KMS-11 (cell line): Measurements from ENCODE around the gene KRT36.

ENCODE experiments used
- H2AFZ ChIP-seq: fragments of 200-600 bp; sonication (generic); 2 replicates; pipeline ENCODE4 v1.6.1; 2016; ENCODE audit warnings: antibody characterized with exemption, mixed run types, low read depth
- H3K27ac ChIP-seq: fragments of 200-600 bp; sonication (generic); 2 replicates; pipeline ENCODE4 v1.6.1; 2016; ENCODE audit warnings: mild to moderate bottlenecking, mixed run types
- H3K27me3 ChIP-seq: fragments of 200-600 bp; sonication (generic); 2 replicates; pipeline ENCODE4 v1.6.1; 2017; ENCODE audit warnings: mild to moderate bottlenecking, low read depth, mixed run types, moderate library complexity; ENCODE audit not compliant: insufficient read depth
- H3K36me3 ChIP-seq: fragments of 200-600 bp; sonication (generic); 2 replicates; pipeline ENCODE4 v1.6.1; 2017; ENCODE audit warnings: mild to moderate bottlenecking, mixed run types; ENCODE audit not compliant: insufficient read depth
- H3K4me1 ChIP-seq: fragments of 200-600 bp; sonication (generic); 2 replicates; pipeline ENCODE4 v1.6.1; 2016; ENCODE audit warnings: mild to moderate bottlenecking, low read depth, mixed run types; ENCODE audit not compliant: poor library complexity, severe bottlenecking
- H3K4me2 ChIP-seq: fragments of 200-600 bp; sonication (generic); 2 replicates; pipeline ENCODE4 v1.7.0; 2016; ENCODE audit warnings: mild to moderate bottlenecking, mixed run types
- H3K4me3 ChIP-seq: fragments of 200-600 bp; sonication (generic); IDR thresholded peaks from 2 replicates; pipeline ENCODE4 v1.6.1; 2017; ENCODE audit warnings: low read depth, low read length, mixed read lengths; ENCODE audit not compliant: insufficient read depth
- H3K79me2 ChIP-seq: fragments of 200-600 bp; sonication (generic); 2 replicates; pipeline ENCODE4 v1.6.1; 2016; ENCODE audit warnings: low read depth, mixed run types; ENCODE audit not compliant: insufficient read depth
- H3K9ac ChIP-seq: fragments of 200-600 bp; sonication (generic); 2 replicates; pipeline ENCODE4 v1.6.1; 2016; ENCODE audit warnings: mild to moderate bottlenecking, mixed run types
- H4K20me1 ChIP-seq: fragments of 200-600 bp; sonication (generic); 2 replicates; pipeline ENCODE4 v1.6.1; 2016; ENCODE audit warnings: mild to moderate bottlenecking, mixed run types; ENCODE audit not compliant: insufficient read depth
- TF ChIP-seq, protein P1 (sequence below): fragments of 200-600 bp; sonication (generic); conservative IDR thresholded peaks from 2 replicates; pipeline ENCODE4 v1.6.1; 2017; ENCODE audit warnings: low read depth, mild to moderate bottlenecking, antibody characterized with exemption, low read length, moderate library complexity, mixed read lengths

KRT36 gene

DNA sequence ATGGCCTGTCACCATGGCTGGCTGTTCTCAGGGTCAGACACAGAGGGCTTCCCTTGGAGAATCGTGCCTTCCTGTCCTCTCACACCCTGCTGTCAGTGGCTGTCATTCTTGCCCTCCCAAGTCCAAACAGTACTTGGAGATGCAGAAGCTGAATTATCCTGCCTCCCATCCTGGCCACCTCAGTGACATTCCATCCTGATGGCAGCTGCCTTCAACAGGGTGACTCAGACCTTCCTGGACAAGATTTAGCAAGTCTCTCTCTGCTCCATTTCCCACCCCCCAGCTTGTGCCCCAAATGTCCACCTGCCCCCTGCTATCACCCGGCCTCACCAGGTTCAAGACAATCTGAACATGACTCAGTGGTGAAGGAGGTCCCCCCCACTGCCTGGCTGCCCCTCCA is 4.8 kb upstream of the KRT36 start:
- no peak overlapping the region for H2AFZ ChIP-seq
- no peak overlapping the region for H3K9ac ChIP-seq
- no peak overlapping the region for H3K27ac ChIP-seq
- TF ChIP-seq, protein P1, sequence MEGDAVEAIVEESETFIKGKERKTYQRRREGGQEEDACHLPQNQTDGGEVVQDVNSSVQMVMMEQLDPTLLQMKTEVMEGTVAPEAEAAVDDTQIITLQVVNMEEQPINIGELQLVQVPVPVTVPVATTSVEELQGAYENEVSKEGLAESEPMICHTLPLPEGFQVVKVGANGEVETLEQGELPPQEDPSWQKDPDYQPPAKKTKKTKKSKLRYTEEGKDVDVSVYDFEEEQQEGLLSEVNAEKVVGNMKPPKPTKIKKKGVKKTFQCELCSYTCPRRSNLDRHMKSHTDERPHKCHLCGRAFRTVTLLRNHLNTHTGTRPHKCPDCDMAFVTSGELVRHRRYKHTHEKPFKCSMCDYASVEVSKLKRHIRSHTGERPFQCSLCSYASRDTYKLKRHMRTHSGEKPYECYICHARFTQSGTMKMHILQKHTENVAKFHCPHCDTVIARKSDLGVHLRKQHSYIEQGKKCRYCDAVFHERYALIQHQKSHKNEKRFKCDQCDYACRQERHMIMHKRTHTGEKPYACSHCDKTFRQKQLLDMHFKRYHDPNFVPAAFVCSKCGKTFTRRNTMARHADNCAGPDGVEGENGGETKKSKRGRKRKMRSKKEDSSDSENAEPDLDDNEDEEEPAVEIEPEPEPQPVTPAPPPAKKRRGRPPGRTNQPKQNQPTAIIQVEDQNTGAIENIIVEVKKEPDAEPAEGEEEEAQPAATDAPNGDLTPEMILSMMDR = no peak
- no peaks in the 10 kb centered on the region for H3K4me1 ChIP-seq
- H4K20me1 ChIP-seq = no peaks in the 10 kb centered on the region
- no peaks in the 10 kb centered on the region for H3K79me2 ChIP-seq
- H3K4me3 ChIP-seq = no peak overlapping the region
- H3K27me3 ChIP-seq = peaks cover 3% of the 10 kb centered on the region; the same call in 1 of the 2 replicates
- H3K4me2 ChIP-seq = no peak overlapping the region
- H3K36me3 ChIP-seq = no peaks in the 10 kb centered on the region

DNA sequence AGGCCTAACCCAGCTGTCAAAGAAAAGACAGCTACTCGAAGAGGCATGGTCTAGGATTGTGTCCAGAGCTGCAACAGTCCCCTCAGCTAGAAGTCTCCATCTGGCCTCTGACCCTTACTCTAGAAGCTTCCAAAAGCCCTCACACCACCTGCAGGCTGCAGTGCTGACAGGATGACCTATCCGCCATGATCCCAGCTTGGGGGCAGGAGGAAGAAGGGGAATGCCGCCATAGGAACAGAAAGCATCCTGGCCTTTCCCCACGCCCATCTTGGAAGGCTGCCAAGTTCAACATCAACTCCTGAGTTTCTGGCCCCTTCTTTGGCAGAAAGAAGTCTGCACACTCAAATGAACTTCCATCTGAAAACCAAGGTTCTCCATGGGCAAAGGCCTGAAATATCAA is 3.1 kb upstream of the KRT36 start:
- Histone ChIP-seq H3K27ac (no peak overlapping the region), H3K4me2 (no peak overlapping the region), H3K4me1 (no peaks in the 10 kb centered on the region), H4K20me1 (no peaks in the 10 kb centered on the region), H3K4me3 (no peak overlapping the region), H3K36me3 (no peaks in the 10 kb centered on the region), H2AFZ (no peak overlapping the region), H3K9ac (no peak overlapping the region), H3K79me2 (no peaks in the 10 kb centered on the region), H3K27me3 (no peaks in the 10 kb centered on the region; the same call in 1 of the 2 replicates)
- TF ChIP-seq, protein P1 = no peak

DNA sequence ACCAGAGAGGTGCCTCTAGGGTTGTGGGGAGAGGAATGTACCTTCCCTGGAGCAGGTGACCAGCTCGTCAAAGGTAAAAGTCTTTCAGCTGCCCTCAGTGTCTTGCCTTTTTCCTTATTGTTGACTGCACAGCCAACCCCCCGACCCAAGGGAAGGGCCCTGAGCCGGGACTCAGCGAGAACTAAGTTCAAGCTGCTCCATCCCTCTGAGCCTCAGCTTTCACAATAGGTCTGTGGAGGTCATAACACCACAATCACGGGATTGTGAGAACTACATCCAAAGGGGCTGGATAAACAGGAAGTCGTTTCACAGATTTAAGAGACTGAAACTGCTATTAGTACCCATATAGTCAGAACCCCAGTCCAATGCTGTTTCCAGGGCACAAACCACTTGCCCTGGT is 2.6 kb upstream of the KRT36 start:
- Histone ChIP-seq H3K27ac (no peak overlapping the region), H3K4me2 (no peak overlapping the region), H3K79me2 (no peaks in the 10 kb centered on the region), H4K20me1 (no peaks in the 10 kb centered on the region), H3K36me3 (no peaks in the 10 kb centered on the region), H3K27me3 (no peaks in the 10 kb centered on the region; the same call in 1 of the 2 replicates), H2AFZ (no peak overlapping the region), H3K4me1 (no peaks in the 10 kb centered on the region), H3K4me3 (no peak overlapping the region), H3K9ac (no peak overlapping the region)
- TF ChIP-seq, protein P1 = no peak

DNA sequence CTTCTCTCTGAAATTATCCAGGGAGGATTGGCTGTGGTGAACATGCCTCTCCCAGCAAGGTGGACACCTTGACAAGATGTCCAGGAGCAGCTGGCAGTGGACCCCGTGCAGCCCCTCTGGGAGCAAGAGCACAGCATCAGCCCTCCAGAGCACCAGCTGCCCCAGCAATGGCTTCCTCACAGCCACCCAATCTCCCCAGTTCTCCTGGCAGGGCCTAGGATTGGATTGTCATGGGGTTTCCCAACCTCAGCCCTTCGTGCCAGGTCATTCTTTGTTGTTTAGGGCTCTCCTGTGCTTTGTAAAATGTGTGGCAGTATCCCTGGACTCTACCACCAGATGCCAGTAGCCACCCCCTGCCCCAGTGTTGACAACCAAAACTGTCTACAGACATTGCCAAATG is 1.8 kb upstream of the KRT36 start:
- TF ChIP-seq, protein P1 = no peak
- Histone ChIP-seq H3K9ac (no peak overlapping the region), H4K20me1 (no peaks in the 10 kb centered on the region), H3K4me2 (no peak overlapping the region), H3K27me3 (no peaks in the 10 kb centered on the region; the same call in 1 of the 2 replicates), H3K27ac (no peak overlapping the region), H3K79me2 (no peaks in the 10 kb centered on the region), H2AFZ (no peak overlapping the region), H3K36me3 (no peaks in the 10 kb centered on the region), H3K4me1 (no peaks in the 10 kb centered on the region), H3K4me3 (no peak overlapping the region)
